B cell (primary cell): Measurements from ENCODE around the gene MST1. TPM values are rescaled to one million over a fixed set of nuclear protein-coding genes. Genes with fewer than 3 reads are reported as not detected.
"Not testable (repeated sequence)": the region's sequence is repeated elsewhere in the genome, so short reads cannot be mapped to it uniquely, and the experiment has no call there.

Experiments
- ATAC-seq: fragments of 200-7000 bp; cut with Tn5 transposase; one replicate; pipeline ENCODE4 v1.10.0; 2021; ENCODE audit warnings: low read depth, mild to moderate bottlenecking, moderate number of reproducible peaks, moderate library complexity
- CTCF ChIA-PET: fragments of 350-600 bp; sonication (Branson Sonifier 250); formaldehyde crosslinking; loops from one replicate; lab custom pipeline; 2021; ENCODE audit warnings: antibody characterized with exemption, inconsistent platforms; lab: Charles Lee
- POLR2A ChIA-PET: fragments of 350-600 bp; sonication (Branson Sonifier 250); formaldehyde crosslinking; loops from one replicate; lab custom pipeline; 2021; ENCODE audit warnings: antibody characterized with exemption; lab: Charles Lee
- DNase-seq: peaks from one replicate; pipeline ENCODE4 v3.0.0; 2013
- H2AFZ ChIP-seq: 2 replicates; pipeline ENCODE4 v1.6.1; 2012; ENCODE audit warnings: mild to moderate bottlenecking, low read depth, low read length; ENCODE audit not compliant: insufficient read depth, poor library complexity, severe bottlenecking
- H3K27ac ChIP-seq, 2 donors: 1 replicate in 1 of 2; 2 replicates in 1 of 2; pipeline ENCODE4 v1.5.1; 2012 to 2013; ENCODE audit warnings: low read length in 2 of 2, mild to moderate bottlenecking in 2 of 2, moderate library complexity in 1 of 2
- H3K27me3 ChIP-seq, 4 experiments: fragments of 200-600 bp in 1 of 4; sonication (generic) in 1 of 4; replicated peaks in 1 of 4; 1 replicate in 2 of 4; 2 replicates in 2 of 4; pipeline versions ENCODE4 v1.6.1 to v1.7.0; 2013 to 2016; ENCODE audit warnings: low read length in 3 of 4, mild to moderate bottlenecking in 2 of 4, mixed read lengths in 1 of 4, moderate library complexity in 1 of 4; ENCODE audit not compliant: insufficient read depth in 4 of 4, control insufficient read depth in 3 of 4; ENCODE audit errors: control extremely low read depth in 1 of 4
- H3K36me3 ChIP-seq, 2 experiments: replicated peaks in 1 of 2; 1 replicate in 1 of 2; 2 replicates in 1 of 2; pipeline versions ENCODE4 v1.6.1 to v1.7.1; 2013; ENCODE audit warnings: low read length in 1 of 2; ENCODE audit not compliant: insufficient read depth in 2 of 2, control insufficient read depth in 1 of 2; ENCODE audit errors: control extremely low read depth in 1 of 2, extremely low read depth in 1 of 2
- H3K4me1 ChIP-seq, 2 donors: fragments of 200-600 bp in 1 of 2; sonication (generic) in 1 of 2; 1 replicate in 1 of 2; 2 replicates in 1 of 2; pipeline versions ENCODE4 v1.5.1 to v1.6.1; 2013 to 2017; ENCODE audit warnings: low read length in 2 of 2; ENCODE audit not compliant: control insufficient read depth in 2 of 2, insufficient read depth in 2 of 2
- H3K4me2 ChIP-seq: replicated peaks from 2 replicates; pipeline ENCODE3; 2012; ENCODE audit warnings: mild to moderate bottlenecking, low read depth, low read length; ENCODE audit not compliant: poor library complexity, severe bottlenecking
- H3K4me3 ChIP-seq, 5 experiments: fragments of 200-600 bp in 1 of 5; sonication (generic) in 1 of 5; 1 replicate in 3 of 5; 2 replicates in 2 of 5; pipeline versions ENCODE4 v1.5.1 to v1.7.0; 2011 to 2016; ENCODE audit warnings: low read length in 4 of 5, mild to moderate bottlenecking in 4 of 5, low read depth in 2 of 5, control low read depth in 1 of 5, moderate library complexity in 1 of 5; ENCODE audit not compliant: insufficient read depth in 1 of 5; ENCODE audit errors: control extremely low read depth in 1 of 5, extremely low read depth in 1 of 5
- H3K79me2 ChIP-seq: fragments of 200-600 bp; sonication (generic); one replicate; pipeline ENCODE4 v1.6.0; 2016; ENCODE audit warnings: low read length; ENCODE audit not compliant: control insufficient read depth, insufficient read depth
- H3K9ac ChIP-seq: fragments of 200-600 bp; sonication (generic); 2 replicates; pipeline ENCODE4 v1.6.1; 2017; ENCODE audit warnings: mild to moderate bottlenecking, low read length, moderate library complexity
- H3K9me3 ChIP-seq, 3 donors: one replicate each; pipeline versions ENCODE4 v1.6.1 to v1.7.1; 2013; ENCODE audit warnings: low read length in 2 of 3; ENCODE audit not compliant: control insufficient read depth in 2 of 3, insufficient read depth in 1 of 3; ENCODE audit errors: control extremely low read depth in 1 of 3
- H4K20me1 ChIP-seq: 2 replicates; pipeline ENCODE4 v1.6.0; 2012; ENCODE audit warnings: mild to moderate bottlenecking, low read length; ENCODE audit not compliant: insufficient read depth, control insufficient read depth, poor library complexity, severe bottlenecking
- H3K27ac Mint-ChIP-seq: one replicate; pipeline ENCODE4 v1.8.0; 2021; ENCODE audit warnings: mixed read lengths
- H3K27me3 Mint-ChIP-seq: one replicate; pipeline ENCODE4 v1.8.0; 2021; ENCODE audit warnings: mixed read lengths
- H3K4me1 Mint-ChIP-seq: one replicate; pipeline ENCODE4 v1.8.0; 2021; ENCODE audit warnings: mixed read lengths
- H3K4me3 Mint-ChIP-seq: one replicate; pipeline ENCODE4 v1.8.0; 2021; ENCODE audit warnings: mixed read lengths
- H3K9me3 Mint-ChIP-seq: one replicate; pipeline ENCODE4 v1.8.0; 2022; ENCODE audit warnings: mixed read lengths; ENCODE audit not compliant: insufficient read depth
- WGBS: methylation state at CpG from one replicate; pipeline ENCODE4 v1.1.5; 2013; ENCODE audit warnings: missing lambda C conversion rate; ENCODE audit not compliant: insufficient coverage; 5-methylcytosine and 5-hydroxymethylcytosine counted together
- intact Hi-C: fragments of 100-400 bp; cut with micrococcal nuclease; formaldehyde crosslinking; loops from one replicate; pipeline ENCODE4 v1.10.0; 2022
- polyA plus RNA-seq: library from polyadenylated mRNA; depleted of rRNA; stranded (reverse); fragments of >200 nt; gene quantifications from 2 replicates; pipeline ENCODE4 v1.2.3, GENCODE V29; 2012
- total RNA-seq, 2 donors: library from RNA; stranded (reverse); fragments of 120-200 nt in 1 of 2; gene quantifications; 1 replicate in 1 of 2; 2 replicates in 1 of 2; pipeline versions ENCODE4 v1.2.3 to v1.2.4, GENCODE V29; 2013 to 2022

The MST1 gene
- total and polyA plus RNA-seq, 2 donors (not counting 1 experiment from before 2014, with no cell fraction given), result 14.5 to 26.4 TPM

GRCh38 chr3:49694409-49695070 lies 5.3 kb upstream of the MST1 start:
- H3K27ac Mint-ChIP-seq, DNase-seq, H3K4me3 Mint-ChIP-seq, ATAC-seq, H3K27me3 ChIP-seq, H3K9me3 Mint-ChIP-seq, intact Hi-C loops, H3K27me3 Mint-ChIP-seq, POLR2A ChIA-PET, H3K9me3 ChIP-seq, H2AFZ ChIP-seq, CTCF ChIA-PET, H3K4me3 ChIP-seq, H3K27ac ChIP-seq, H3K9ac ChIP-seq, H3K4me2 ChIP-seq, H4K20me1 ChIP-seq: not testable (repeated sequence)
- Histone ChIP-seq H3K79me2 (peaks cover 29% of the 10 kb centered on the region), H3K4me1 (peaks cover 7 to 17% of the 10 kb centered on the region in 2 donors), H3K36me3 (peaks cover 0 to 21% of the 10 kb centered on the region in 2 experiments)
- H3K4me1 Mint-ChIP-seq, result peaks cover 23% of the 10 kb centered on the region
- WGBS, result 100% methylated on average over 3 of the region's 6 CpGs

DNA sequence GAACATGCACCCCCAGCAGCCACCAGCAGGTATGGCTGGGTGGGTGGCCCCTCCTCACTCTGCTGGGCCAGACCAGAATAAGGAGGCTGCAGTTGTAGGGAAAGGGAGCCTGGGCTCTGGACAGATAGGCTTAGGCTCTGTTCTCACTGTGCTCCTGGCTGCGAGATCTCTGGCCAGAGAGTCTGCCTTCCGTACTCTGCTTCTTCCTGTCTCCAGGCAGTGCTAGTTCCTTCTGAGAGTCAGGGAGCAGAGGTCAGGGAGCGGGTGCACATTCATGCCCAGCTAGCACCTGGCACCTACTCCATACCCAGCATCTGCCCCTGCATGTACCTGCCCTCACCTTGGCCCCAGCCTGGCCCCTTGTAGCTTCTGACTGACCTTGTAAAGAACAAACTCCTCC lies 2.2 kb upstream of the MST1 start:
- intact Hi-C loops, CTCF ChIA-PET, DNase-seq, POLR2A ChIA-PET, H3K9ac ChIP-seq, H4K20me1 ChIP-seq, H3K27ac Mint-ChIP-seq, H2AFZ ChIP-seq, H3K27me3 Mint-ChIP-seq, H3K4me2 ChIP-seq, H3K9me3 ChIP-seq, H3K27ac ChIP-seq, H3K4me3 ChIP-seq, H3K36me3 ChIP-seq, H3K9me3 Mint-ChIP-seq, ATAC-seq: not testable (repeated sequence)
- peaks cover 16 to 31% of the 10 kb centered on the region in 2 donors for H3K4me1 ChIP-seq
- WGBS, result 96% methylated on average over 2 of the region's 3 CpGs
- H3K4me3 Mint-ChIP-seq, result peak overlapping the region; percentile 16
- H3K4me1 Mint-ChIP-seq, result peaks cover 38% of the 10 kb centered on the region
- peaks cover 32% of the 10 kb centered on the region for H3K79me2 ChIP-seq
- peaks cover 0 to 10% (median 0%) of the 10 kb centered on the region in 4 experiments for H3K27me3 ChIP-seq

- Mint-ChIP-seq H3K4me3 (peak overlapping the region; percentile 97), H3K4me1 (peaks cover 40% of the 10 kb centered on the region)
- peaks cover 32% of the 10 kb centered on the region for H3K79me2 ChIP-seq
- H3K27me3 Mint-ChIP-seq, intact Hi-C loops, H3K36me3 ChIP-seq, H3K4me3 ChIP-seq, DNase-seq, POLR2A ChIA-PET, H3K4me2 ChIP-seq, H3K9me3 Mint-ChIP-seq, ATAC-seq, H3K27ac ChIP-seq, H3K9me3 ChIP-seq, H3K9ac ChIP-seq, H4K20me1 ChIP-seq, CTCF ChIA-PET, H3K27ac Mint-ChIP-seq, H2AFZ ChIP-seq: not testable (repeated sequence)
- H3K27me3 ChIP-seq, result peaks cover 0 to 13% (median 0%) of the 10 kb centered on the region in 4 experiments
- H3K4me1 ChIP-seq, result peaks cover 16 to 36% of the 10 kb centered on the region in 2 donors
- WGBS, result 97% methylated on average over 3 of the region's 3 CpGs
Measured at GRCh38 chr3:49690856-49691255, 1.6 kb upstream of the MST1 start.
